ENCODE results near the gene BAIAP2. TPM values are rescaled to one million over a fixed set of nuclear protein-coding genes. Genes with fewer than 3 reads are reported as not detected.
"Not testable (repeated sequence)": the region's sequence is repeated elsewhere in the genome, so short reads cannot be mapped to it uniquely, and the experiment has no call there.

Gene BAIAP2
- total RNA-seq, 1 experiment from 2014 or later: not detected

- not testable (repeated sequence) for H3K27ac ChIP-seq (ENCODE audit: low read length); H3K9me3 ChIP-seq (ENCODE audit: low read length); DNase-seq; H3K4me1 ChIP-seq (ENCODE audit: low read length); H3K4me2 ChIP-seq (ENCODE audit: low read depth, low read length, poor library complexity, severe bottlenecking); H3K9me2 ChIP-seq (replicated peaks; ENCODE audit: insufficient read depth, low read length); H3K27me3 ChIP-seq (ENCODE audit: low read length); H4K20me1 ChIP-seq (ENCODE audit: insufficient read depth, low read depth, low read length); H3K79me2 ChIP-seq (ENCODE audit: low read length); H3K4me3 ChIP-seq (ENCODE audit: low read length); H3K36me3 ChIP-seq (ENCODE audit: insufficient read depth, low read length); H2AFZ ChIP-seq (ENCODE audit: low read length); H3K9ac ChIP-seq (ENCODE audit: low read length)
Measured at GRCh38 chr17:81078026-81078913, 43.3 kb downstream of the BAIAP2 start.

GRCh38 chr17:81080019-81080418 is 45.1 kb downstream of the BAIAP2 start:
- Histone ChIP-seq H3K9ac (ENCODE audit: low read length) (no peak overlapping the region), H3K36me3 (ENCODE audit: insufficient read depth, low read length) (no peaks in the 10 kb centered on the region), H3K9me2 (replicated peaks; ENCODE audit: insufficient read depth, low read length) (no peaks in the 10 kb centered on the region), H3K27ac (ENCODE audit: low read length) (no peak overlapping the region), H3K4me1 (ENCODE audit: low read length) (no peaks in the 10 kb centered on the region), H3K4me2 (ENCODE audit: low read depth, low read length, poor library complexity, severe bottlenecking) (no peak overlapping the region), H3K79me2 (ENCODE audit: low read length) (no peaks in the 10 kb centered on the region), H3K27me3 (ENCODE audit: low read length) (no peaks in the 10 kb centered on the region), H3K9me3 (ENCODE audit: low read length) (no peaks in the 10 kb centered on the region), H3K4me3 (ENCODE audit: low read length) (no peak overlapping the region), H4K20me1 (ENCODE audit: insufficient read depth, low read depth, low read length) (no peaks in the 10 kb centered on the region), H2AFZ (ENCODE audit: low read length) (no peak overlapping the region)
- DNase-seq: no peak

DNA sequence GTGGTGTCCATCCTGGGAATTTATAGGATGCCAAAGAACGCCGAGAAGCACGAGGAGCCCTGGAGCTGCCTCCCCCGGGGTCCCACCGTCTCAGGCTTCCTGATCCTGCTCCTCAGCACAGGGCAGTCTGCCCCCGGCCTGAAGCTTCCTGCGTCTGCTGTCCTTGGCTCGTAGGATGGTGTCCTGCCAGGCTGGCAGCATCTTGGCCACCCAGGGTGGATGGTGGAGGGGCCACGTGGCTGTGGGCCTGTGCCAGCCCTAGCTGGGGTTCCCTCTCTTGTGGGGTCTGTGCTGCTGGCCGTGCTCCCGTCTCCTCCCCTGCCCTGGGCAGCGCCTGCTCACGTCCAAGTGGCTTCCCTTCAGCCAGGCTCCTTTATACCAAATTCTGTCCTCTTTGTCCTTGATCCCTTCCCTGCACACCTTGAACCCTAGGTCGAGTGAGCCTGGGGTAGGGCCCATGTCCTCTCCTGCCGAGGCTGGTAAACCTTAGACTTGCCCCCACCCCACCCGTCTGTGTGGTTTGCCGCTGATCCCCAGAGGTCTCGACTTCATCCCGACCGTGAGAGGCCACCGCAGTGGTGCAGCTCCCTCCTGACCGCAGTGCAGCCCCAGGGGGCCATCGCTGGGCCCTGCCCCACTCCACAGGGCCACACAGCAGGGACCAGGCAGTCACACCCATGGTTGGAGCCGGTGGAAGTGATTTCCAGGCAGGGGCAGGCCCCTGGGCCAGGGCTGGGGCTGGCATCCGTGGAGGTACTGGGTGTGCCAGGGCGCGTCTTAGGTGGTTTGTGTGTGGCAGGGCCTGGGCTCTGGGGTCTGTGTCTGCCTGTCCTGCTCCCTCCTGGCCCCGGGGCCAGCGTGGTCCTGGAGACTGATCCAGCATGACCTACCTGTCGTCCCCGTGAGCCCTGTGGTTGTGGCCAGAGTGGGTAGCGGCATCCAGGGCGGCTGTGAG is 46.5 kb downstream of the BAIAP2 start:
- no peak overlapping the region for H3K9ac ChIP-seq (ENCODE audit: low read length)
- H3K36me3 ChIP-seq (ENCODE audit: insufficient read depth, low read length): no peaks in the 10 kb centered on the region

GRCh38 chr17:81082177-81083073 is 47.5 kb downstream of the BAIAP2 start:
- no peaks in the 10 kb centered on the region for H3K79me2 ChIP-seq (ENCODE audit: low read length)
- DNase-seq: no peak
- no peak overlapping the region for H3K4me2 ChIP-seq (ENCODE audit: low read depth, low read length, poor library complexity, severe bottlenecking)
- no peaks in the 10 kb centered on the region for H3K9me2 ChIP-seq (replicated peaks; ENCODE audit: insufficient read depth, low read length)
- no peaks in the 10 kb centered on the region for H3K27me3 ChIP-seq (ENCODE audit: low read length)
- no peaks in the 10 kb centered on the region for H3K9me3 ChIP-seq (ENCODE audit: low read length)
- no peaks in the 10 kb centered on the region for H3K4me1 ChIP-seq (ENCODE audit: low read length)
- H4K20me1 ChIP-seq (ENCODE audit: insufficient read depth, low read depth, low read length): no peaks in the 10 kb centered on the region
- no peak overlapping the region for H3K4me3 ChIP-seq (ENCODE audit: low read length)
- no peak overlapping the region for H3K27ac ChIP-seq (ENCODE audit: low read length)
- H3K36me3 ChIP-seq (ENCODE audit: insufficient read depth, low read length): no peaks in the 10 kb centered on the region
- H3K9ac ChIP-seq (ENCODE audit: low read length): no peak overlapping the region
- H2AFZ ChIP-seq (ENCODE audit: low read length): no peak overlapping the region

More for the DNA sequence above, 46.5 kb downstream of the BAIAP2 start:
- H4K20me1 ChIP-seq (ENCODE audit: insufficient read depth, low read depth, low read length): no peaks in the 10 kb centered on the region
- no peak for DNase-seq
- no peak overlapping the region for H3K4me2 ChIP-seq (ENCODE audit: low read depth, low read length, poor library complexity, severe bottlenecking)
- H3K4me1 ChIP-seq (ENCODE audit: low read length): no peaks in the 10 kb centered on the region
- H3K4me3 ChIP-seq (ENCODE audit: low read length): no peak overlapping the region
- no peaks in the 10 kb centered on the region for H3K79me2 ChIP-seq (ENCODE audit: low read length)
- no peaks in the 10 kb centered on the region for H3K9me3 ChIP-seq (ENCODE audit: low read length)
- no peak overlapping the region for H2AFZ ChIP-seq (ENCODE audit: low read length)
- no peaks in the 10 kb centered on the region for H3K27me3 ChIP-seq (ENCODE audit: low read length)
- H3K27ac ChIP-seq (ENCODE audit: low read length): no peak overlapping the region
- H3K9me2 ChIP-seq (replicated peaks; ENCODE audit: insufficient read depth, low read length): no peaks in the 10 kb centered on the region

GRCh38 chr17:81083125-81083765 is 48.3 kb downstream of the BAIAP2 start:
- DNase-seq: no peak
- Histone ChIP-seq H2AFZ (ENCODE audit: low read length) (no peak overlapping the region), H3K4me2 (ENCODE audit: low read depth, low read length, poor library complexity, severe bottlenecking) (no peak overlapping the region), H3K27ac (ENCODE audit: low read length) (no peak overlapping the region), H3K9me3 (ENCODE audit: low read length) (no peaks in the 10 kb centered on the region), H3K4me1 (ENCODE audit: low read length) (no peaks in the 10 kb centered on the region), H3K9ac (ENCODE audit: low read length) (no peak overlapping the region), H3K4me3 (ENCODE audit: low read length) (no peak overlapping the region), H4K20me1 (ENCODE audit: insufficient read depth, low read depth, low read length) (no peaks in the 10 kb centered on the region), H3K79me2 (ENCODE audit: low read length) (no peaks in the 10 kb centered on the region), H3K9me2 (replicated peaks; ENCODE audit: insufficient read depth, low read length) (no peaks in the 10 kb centered on the region), H3K27me3 (ENCODE audit: low read length) (no peaks in the 10 kb centered on the region), H3K36me3 (ENCODE audit: insufficient read depth, low read length) (no peaks in the 10 kb centered on the region)

DNA sequence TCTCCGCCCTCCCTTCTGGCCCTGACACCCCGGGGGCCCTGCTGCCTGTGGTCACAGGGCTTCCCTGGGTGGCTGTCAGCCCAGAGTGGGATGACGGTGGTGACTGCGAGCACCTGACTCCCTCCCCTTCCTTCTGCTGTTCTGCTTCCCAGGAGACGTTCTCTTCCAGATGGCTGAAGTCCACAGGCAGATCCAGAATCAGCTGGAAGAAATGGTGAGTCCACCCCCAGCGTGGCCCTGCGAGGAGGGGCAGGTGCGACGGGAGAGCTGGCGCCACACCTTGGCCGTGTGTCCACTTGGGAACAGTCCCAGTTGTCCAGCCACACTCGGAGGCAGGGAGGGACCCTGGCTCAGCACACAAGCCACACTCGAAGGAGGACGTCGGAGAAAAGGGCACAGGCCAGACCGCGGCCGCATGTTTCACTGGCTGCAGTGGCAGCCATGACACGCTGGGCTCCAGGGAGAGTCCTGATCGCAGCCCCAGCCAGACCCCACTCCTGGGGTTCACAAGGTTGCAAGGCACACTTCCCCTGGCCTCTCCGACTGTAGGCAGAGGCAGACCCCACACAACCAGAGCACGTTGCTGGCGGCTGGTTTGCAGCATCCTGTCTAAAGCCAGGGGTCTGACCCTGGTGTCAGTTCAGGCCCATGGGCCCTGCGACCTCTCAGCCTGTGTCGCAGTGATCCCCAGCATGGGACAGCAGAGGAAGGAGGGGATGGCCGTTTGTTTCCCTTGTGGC is 49.9 kb downstream of the BAIAP2 start:
- H3K79me2 ChIP-seq (ENCODE audit: low read length): no peaks in the 10 kb centered on the region
- H3K4me1 ChIP-seq (ENCODE audit: low read length): no peaks in the 10 kb centered on the region
- H3K36me3 ChIP-seq (ENCODE audit: insufficient read depth, low read length): no peaks in the 10 kb centered on the region
- no peaks in the 10 kb centered on the region for H3K9me3 ChIP-seq (ENCODE audit: low read length)
- H3K27me3 ChIP-seq (ENCODE audit: low read length): no peaks in the 10 kb centered on the region
- no peak overlapping the region for H3K4me2 ChIP-seq (ENCODE audit: low read depth, low read length, poor library complexity, severe bottlenecking)
- no peak overlapping the region for H3K9ac ChIP-seq (ENCODE audit: low read length)
- no peaks in the 10 kb centered on the region for H4K20me1 ChIP-seq (ENCODE audit: insufficient read depth, low read depth, low read length)
- no peak overlapping the region for H3K27ac ChIP-seq (ENCODE audit: low read length)
- H3K9me2 ChIP-seq (replicated peaks; ENCODE audit: insufficient read depth, low read length): no peaks in the 10 kb centered on the region
- no peak for DNase-seq
- H2AFZ ChIP-seq (ENCODE audit: low read length): no peak overlapping the region
- no peak overlapping the region for H3K4me3 ChIP-seq (ENCODE audit: low read length)

GRCh38 chr17:81085420-81085911 is 50.5 kb downstream of the BAIAP2 start:
- H3K79me2 ChIP-seq (ENCODE audit: low read length): no peaks in the 10 kb centered on the region
- DNase-seq: no peak
- no peaks in the 10 kb centered on the region for H3K4me1 ChIP-seq (ENCODE audit: low read length)
- H3K36me3 ChIP-seq (ENCODE audit: insufficient read depth, low read length): no peaks in the 10 kb centered on the region
- H2AFZ ChIP-seq (ENCODE audit: low read length): no peak overlapping the region
- H3K4me2 ChIP-seq (ENCODE audit: low read depth, low read length, poor library complexity, severe bottlenecking): no peak overlapping the region
- no peak overlapping the region for H3K9ac ChIP-seq (ENCODE audit: low read length)
- no peak overlapping the region for H3K27ac ChIP-seq (ENCODE audit: low read length)
- no peaks in the 10 kb centered on the region for H3K9me3 ChIP-seq (ENCODE audit: low read length)
- H3K9me2 ChIP-seq (replicated peaks; ENCODE audit: insufficient read depth, low read length): no peaks in the 10 kb centered on the region
- H3K27me3 ChIP-seq (ENCODE audit: low read length): no peaks in the 10 kb centered on the region
- H3K4me3 ChIP-seq (ENCODE audit: low read length): no peak overlapping the region
- H4K20me1 ChIP-seq (ENCODE audit: insufficient read depth, low read depth, low read length): no peaks in the 10 kb centered on the region

Data from Karpas-422 (cell line).